Activated naive CD8-positive, alpha-beta T cell treated with anti-CD3 and anti-CD28 coated beads, Interleukin-2, amount 10 ng/mL, durations not matched to agents 7 days and 5 days (primary cell): ENCODE measurements around the gene SHISA9. TPM values are rescaled to one million over a fixed set of nuclear protein-coding genes. Genes with fewer than 3 reads are reported as not detected.
A peak's percentile ranks its signal among the peaks of the same experiment; 100 is the strongest.

Source experiments
- ATAC-seq: fragments of 150-1000 bp; cut with Tn5 transposase; one replicate; pipeline ENCODE4 v1.10.0; 2021; ENCODE audit warnings: low read depth, moderate library complexity
- POLR2A ChIA-PET: fragments of 350-600 bp; sonication (Branson Sonifier 250); formaldehyde crosslinking; loops from one replicate; lab custom pipeline; 2021; ENCODE audit warnings: antibody characterized with exemption; lab: Charles Lee
- DNase-seq: peaks from one replicate; pipeline ENCODE4 v3.0.0; 2021
- H3K27ac Mint-ChIP-seq: one replicate; pipeline ENCODE4 v1.8.0; 2022; ENCODE audit warnings: mild to moderate bottlenecking, mixed read lengths
- H3K27me3 Mint-ChIP-seq: one replicate; pipeline ENCODE4 v1.8.0; 2022; ENCODE audit warnings: mild to moderate bottlenecking, moderate library complexity, mixed read lengths
- H3K36me3 Mint-ChIP-seq: one replicate; pipeline ENCODE4 v1.8.0; 2021; ENCODE audit warnings: mild to moderate bottlenecking, mixed read lengths
- H3K4me1 Mint-ChIP-seq: one replicate; pipeline ENCODE4 v1.8.0; 2021; ENCODE audit warnings: mixed read lengths
- H3K4me3 Mint-ChIP-seq: one replicate; pipeline ENCODE4 v1.8.0; 2022; ENCODE audit warnings: mild to moderate bottlenecking, moderate library complexity, mixed read lengths
- H3K9me3 Mint-ChIP-seq: one replicate; pipeline ENCODE4 v1.8.0; 2021; ENCODE audit warnings: mixed read lengths
- total RNA-seq, 2 experiments: library from RNA; stranded (reverse); gene quantifications; one replicate each; pipeline ENCODE4 v1.2.3, GENCODE V29; 2021

SHISA9 gene
- total RNA-seq, 2 experiments from 2014 or later = not detected

DNA sequence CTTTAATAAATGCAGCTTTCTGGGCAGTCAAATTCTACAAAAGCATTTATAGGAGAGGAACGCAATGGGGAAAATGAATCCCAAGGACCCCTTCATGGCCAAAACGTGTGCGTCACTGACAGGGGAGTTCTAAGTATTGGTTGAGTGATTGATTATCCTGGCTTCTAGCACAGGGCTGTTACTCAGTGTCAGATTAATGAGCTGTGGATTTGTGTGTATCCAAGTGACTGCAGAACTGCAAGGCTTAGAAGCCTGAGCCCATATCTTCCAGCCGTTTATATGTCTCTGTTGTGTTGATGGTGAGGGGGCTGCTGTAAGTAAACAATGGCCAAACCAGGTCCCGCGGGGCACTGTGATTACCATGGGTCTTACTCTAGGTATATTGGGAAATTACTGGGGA lies 129.4 kb downstream of the SHISA9 start:
- H3K27me3 Mint-ChIP-seq = no peaks in the 10 kb centered on the region
- H3K36me3 Mint-ChIP-seq = no peaks in the 10 kb centered on the region
- ATAC-seq = no peak
- no peak overlapping the region for H3K27ac Mint-ChIP-seq
- no peaks in the 10 kb centered on the region for H3K4me1 Mint-ChIP-seq
- DNase-seq = no peak
- no peak overlapping the region for H3K4me3 Mint-ChIP-seq
- POLR2A ChIA-PET = no interaction called here
- peaks cover 9% of the 10 kb centered on the region for H3K9me3 Mint-ChIP-seq

DNA sequence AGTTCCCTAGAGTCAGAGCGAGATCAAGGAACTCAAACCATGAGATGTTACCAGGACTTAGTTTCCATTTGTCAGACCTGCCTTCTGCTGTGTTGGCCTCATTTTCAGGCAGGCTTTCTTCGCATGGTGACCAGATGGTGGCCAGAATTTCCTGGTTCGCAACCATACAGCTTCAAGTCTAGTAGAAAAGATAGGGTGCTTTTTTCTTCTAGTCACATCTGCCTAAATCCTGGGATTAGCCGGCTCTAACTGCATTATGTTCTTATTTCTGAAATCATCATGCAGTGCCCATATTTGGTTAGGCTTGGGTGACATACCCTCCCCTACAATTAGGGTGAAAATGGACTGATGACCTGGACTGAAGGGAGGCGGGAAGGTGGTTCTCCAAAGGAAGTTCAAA lies 131.5 kb downstream of the SHISA9 start:
- H3K36me3 Mint-ChIP-seq = no peaks in the 10 kb centered on the region
- no peak overlapping the region for H3K27ac Mint-ChIP-seq
- DNase-seq (no peak), ATAC-seq (no peak)
- POLR2A ChIA-PET = no interaction called here
- no peaks in the 10 kb centered on the region for H3K4me1 Mint-ChIP-seq
- no peak overlapping the region for H3K4me3 Mint-ChIP-seq
- H3K27me3 Mint-ChIP-seq = no peaks in the 10 kb centered on the region
- H3K9me3 Mint-ChIP-seq = peaks cover 6% of the 10 kb centered on the region

DNA sequence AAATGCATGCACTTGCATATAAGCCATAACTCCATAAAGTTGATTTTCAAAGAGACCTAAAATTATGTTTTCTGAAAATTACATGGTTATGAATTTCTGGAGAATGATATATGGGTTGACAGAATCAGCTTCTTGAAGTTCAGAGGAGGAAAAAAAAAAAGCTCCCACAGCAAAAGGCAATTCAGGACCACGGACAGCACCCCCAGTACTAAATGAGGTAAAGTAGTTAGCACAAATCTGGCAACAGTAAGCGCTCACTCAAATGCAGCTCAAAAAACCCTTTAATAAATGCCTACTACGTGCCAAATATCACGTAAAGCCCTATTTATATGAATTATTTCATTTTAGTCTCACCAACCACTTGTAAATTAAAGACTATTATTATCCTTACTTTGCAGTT lies 135.2 kb downstream of the SHISA9 start:
- no peaks in the 10 kb centered on the region for H3K4me1 Mint-ChIP-seq
- no peaks in the 10 kb centered on the region for H3K27me3 Mint-ChIP-seq
- POLR2A ChIA-PET = no interaction called here
- ATAC-seq (no peak), DNase-seq (peak; percentile 42)
- H3K27ac Mint-ChIP-seq = no peak overlapping the region
- peaks cover 6% of the 10 kb centered on the region for H3K9me3 Mint-ChIP-seq
- H3K36me3 Mint-ChIP-seq = no peaks in the 10 kb centered on the region
- H3K4me3 Mint-ChIP-seq = no peak overlapping the region

DNA sequence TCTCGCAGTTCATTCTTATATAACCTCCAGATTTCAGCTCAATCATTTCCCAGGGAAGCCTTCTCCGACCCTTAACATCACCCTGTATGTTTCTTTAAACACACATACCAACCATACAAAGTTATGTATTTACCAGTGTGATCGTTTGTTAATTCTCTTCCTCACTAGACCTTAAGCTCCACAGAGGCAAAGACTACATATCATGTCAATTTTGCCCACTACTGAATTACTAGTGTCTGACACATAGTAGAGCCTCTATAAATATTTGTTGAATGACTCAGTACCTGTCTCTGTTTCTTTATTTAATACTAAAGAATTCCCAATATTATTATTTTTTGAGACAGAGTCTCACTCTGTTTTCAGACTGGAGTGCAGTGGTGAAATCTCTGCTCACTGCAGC lies 137.2 kb downstream of the SHISA9 start:
- ATAC-seq (no peak), DNase-seq (no peak)
- Mint-ChIP-seq H3K4me3 (no peak overlapping the region), H3K9me3 (peaks cover 9% of the 10 kb centered on the region), H3K27me3 (no peaks in the 10 kb centered on the region), H3K4me1 (no peaks in the 10 kb centered on the region), H3K27ac (no peak overlapping the region), H3K36me3 (no peaks in the 10 kb centered on the region)
- POLR2A ChIA-PET = no interaction called here

DNA sequence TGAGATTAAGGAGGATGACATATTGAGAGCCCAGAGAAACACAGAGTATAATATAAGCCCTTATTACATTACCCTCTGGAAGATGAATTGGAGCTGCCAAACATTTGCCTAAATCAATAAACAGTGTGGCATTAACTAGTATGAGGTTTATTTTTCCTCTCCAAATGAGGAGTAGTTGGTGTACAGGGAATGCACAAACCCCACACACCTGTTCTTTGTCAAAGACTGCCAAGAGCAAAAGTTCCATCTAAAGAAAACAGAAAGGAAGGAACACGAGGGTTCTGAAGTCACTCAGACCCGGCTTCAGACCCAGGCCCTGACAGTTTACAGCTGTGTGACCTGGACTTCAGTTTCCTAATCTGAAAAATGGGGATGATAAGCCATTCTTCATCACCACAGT lies 138.1 kb downstream of the SHISA9 start:
- ATAC-seq (no peak), DNase-seq (no peak)
- Mint-ChIP-seq H3K27me3 (no peaks in the 10 kb centered on the region), H3K36me3 (no peaks in the 10 kb centered on the region), H3K4me1 (no peaks in the 10 kb centered on the region), H3K9me3 (peaks cover 8% of the 10 kb centered on the region), H3K4me3 (no peak overlapping the region), H3K27ac (no peak overlapping the region)
- POLR2A ChIA-PET = no interaction called here

DNA sequence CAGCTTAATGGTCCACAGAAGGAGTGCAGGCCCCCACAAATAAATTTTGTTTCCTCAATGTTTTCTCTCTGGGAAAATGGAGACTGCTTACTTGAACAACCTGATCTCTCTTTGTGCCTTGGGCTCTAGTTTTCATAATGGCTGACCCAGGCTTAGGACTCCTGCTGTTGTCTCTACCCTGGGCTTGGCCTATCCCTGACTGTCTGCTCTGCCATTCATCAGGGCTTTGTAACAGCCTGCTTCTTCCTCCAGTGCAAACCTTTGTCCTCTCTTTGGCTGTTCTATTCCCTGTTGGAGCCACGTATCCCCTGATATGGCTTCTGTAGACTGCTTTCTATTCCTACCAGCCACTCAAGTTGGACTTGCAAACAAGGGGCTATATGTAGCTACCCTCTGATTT lies 139.8 kb downstream of the SHISA9 start:
- H3K27ac Mint-ChIP-seq = no peak overlapping the region

DNA sequence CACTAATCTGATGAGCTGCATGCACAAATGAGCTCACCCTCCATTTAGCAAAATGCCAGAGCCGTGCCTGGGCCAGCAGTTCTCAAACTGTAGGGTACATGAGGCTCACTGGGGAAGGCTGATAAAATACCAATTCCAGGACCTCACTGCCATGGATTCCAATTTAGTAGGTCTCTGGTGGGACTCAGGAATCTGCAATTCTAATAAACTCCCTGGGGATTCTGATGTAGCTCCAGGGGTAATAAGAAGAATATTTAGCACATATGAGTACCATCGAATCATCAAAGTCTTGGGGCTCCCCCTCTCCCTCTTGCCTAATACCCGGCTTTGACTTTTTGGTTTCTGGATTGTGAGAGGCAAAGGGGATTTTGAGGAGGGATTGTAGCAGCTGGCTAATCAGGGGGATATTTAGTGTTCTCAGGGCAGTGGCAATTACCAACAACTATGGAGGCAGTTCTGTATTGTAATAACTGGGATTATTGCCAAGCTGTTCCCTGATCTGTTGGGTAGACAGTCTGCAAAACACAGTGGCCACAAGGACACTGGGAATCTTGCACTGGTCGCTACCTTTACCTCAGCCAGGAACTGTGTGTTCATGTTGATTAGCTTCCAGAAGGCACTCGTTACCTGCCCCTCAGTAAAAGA lies 140.4 kb downstream of the SHISA9 start:
- no peak for ATAC-seq
- Mint-ChIP-seq H3K4me3 (no peak overlapping the region), H3K36me3 (no peaks in the 10 kb centered on the region), H3K9me3 (peaks cover 4% of the 10 kb centered on the region), H3K27me3 (no peaks in the 10 kb centered on the region), H3K4me1 (no peaks in the 10 kb centered on the region), H3K27ac (no peak overlapping the region)
- no peak for DNase-seq
- POLR2A ChIA-PET = no interaction called here

More for the DNA sequence above, 139.8 kb downstream of the SHISA9 start:
- Mint-ChIP-seq H3K4me3 (no peak overlapping the region), H3K27me3 (no peaks in the 10 kb centered on the region), H3K9me3 (peaks cover 4% of the 10 kb centered on the region), H3K4me1 (no peaks in the 10 kb centered on the region), H3K36me3 (no peaks in the 10 kb centered on the region)
- POLR2A ChIA-PET = no interaction called here
- DNase-seq (no peak), ATAC-seq (no peak)

DNA sequence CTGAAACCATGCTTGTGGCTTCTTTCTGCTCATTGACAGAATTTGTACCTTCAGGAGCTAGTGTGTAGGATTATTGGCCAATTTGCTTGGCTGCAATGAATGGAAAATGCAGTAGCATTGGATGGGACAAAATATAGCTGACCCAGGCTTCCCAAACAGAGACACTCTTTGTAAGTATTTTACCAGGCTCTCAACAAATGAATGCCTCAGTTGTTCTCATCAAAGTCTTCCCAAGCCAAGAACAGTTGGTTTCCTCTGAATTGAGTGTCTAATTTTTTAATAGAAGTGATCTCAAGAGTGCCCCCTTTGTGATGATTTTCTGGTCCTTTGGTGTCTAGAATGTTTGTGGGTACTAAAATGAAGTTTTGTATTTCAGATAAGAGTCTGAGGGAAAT lies 140.9 kb downstream of the SHISA9 start:
- Mint-ChIP-seq H3K4me3 (no peak overlapping the region), H3K36me3 (no peaks in the 10 kb centered on the region), H3K9me3 (peaks cover 4% of the 10 kb centered on the region), H3K4me1 (no peaks in the 10 kb centered on the region), H3K27ac (no peak overlapping the region), H3K27me3 (no peaks in the 10 kb centered on the region)
- no peak for DNase-seq
- POLR2A ChIA-PET = no interaction called here
- ATAC-seq = no peak

DNA sequence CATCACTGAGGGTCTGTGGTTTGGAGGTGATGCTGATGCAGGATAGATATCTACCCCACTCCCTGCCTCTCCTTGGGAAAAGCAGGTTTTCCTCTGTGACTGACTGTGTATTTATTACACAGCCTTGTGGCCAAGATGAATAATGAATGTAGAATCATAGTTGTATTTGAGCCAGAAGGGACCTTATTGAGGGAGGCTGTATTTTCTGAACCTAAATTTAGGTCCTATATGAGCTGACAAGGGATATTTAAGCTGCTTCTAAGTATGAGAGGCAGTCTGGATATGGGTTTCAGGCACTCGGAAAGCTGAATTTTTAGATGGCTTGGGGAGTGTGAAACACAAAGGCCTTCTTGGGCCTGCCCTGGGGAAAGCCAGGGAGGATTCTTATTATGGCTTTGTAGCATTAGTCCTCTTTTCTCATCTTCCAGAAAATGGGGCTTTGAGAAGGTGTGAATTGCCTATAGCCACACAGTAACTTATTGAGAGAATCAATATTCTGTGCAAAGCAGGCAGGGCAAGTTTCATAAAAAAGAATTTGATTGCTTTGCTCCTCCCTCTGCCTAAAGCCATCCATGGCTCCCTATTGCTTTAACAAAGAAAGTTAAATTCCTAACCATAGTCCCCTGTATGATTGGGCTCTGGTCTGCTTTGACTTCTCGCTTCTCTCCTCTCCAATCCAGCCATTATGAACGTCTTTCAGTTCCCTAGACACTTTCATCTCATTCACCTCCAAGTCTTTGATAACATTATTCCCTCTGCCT lies 144.8 kb downstream of the SHISA9 start:
- Mint-ChIP-seq H3K9me3 (peaks cover 11% of the 10 kb centered on the region), H3K4me1 (no peaks in the 10 kb centered on the region), H3K27ac (no peak overlapping the region), H3K36me3 (no peaks in the 10 kb centered on the region), H3K27me3 (no peaks in the 10 kb centered on the region), H3K4me3 (no peak overlapping the region)
- POLR2A ChIA-PET = no interaction called here
- DNase-seq (no peak), ATAC-seq (no peak)

DNA sequence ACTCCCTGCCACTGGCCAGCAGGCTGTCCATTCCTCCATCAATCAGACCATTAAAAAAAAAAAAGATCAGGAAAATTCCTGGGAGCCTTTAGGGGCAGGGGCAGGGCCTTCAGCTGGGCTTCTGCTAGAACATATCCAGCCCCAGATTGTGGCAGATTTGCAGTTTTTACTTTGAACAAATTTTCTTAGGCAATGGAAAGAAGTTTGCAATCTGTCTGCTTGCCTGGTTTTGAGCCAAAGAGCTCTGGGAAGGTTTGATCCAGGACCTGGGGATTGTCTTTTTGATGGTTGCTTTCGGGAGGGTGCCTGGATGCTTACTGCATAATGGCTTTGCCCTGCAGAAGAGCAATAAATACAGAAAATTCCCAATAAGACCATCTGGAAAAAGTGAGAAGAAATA lies 145.9 kb downstream of the SHISA9 start:
- POLR2A ChIA-PET = no interaction called here
- DNase-seq (no peak), ATAC-seq (no peak)
- peaks cover 9% of the 10 kb centered on the region for H3K9me3 Mint-ChIP-seq
- H3K4me1 Mint-ChIP-seq = no peaks in the 10 kb centered on the region
- no peaks in the 10 kb centered on the region for H3K27me3 Mint-ChIP-seq
- no peak overlapping the region for H3K27ac Mint-ChIP-seq
- no peaks in the 10 kb centered on the region for H3K36me3 Mint-ChIP-seq
- no peak overlapping the region for H3K4me3 Mint-ChIP-seq

DNA sequence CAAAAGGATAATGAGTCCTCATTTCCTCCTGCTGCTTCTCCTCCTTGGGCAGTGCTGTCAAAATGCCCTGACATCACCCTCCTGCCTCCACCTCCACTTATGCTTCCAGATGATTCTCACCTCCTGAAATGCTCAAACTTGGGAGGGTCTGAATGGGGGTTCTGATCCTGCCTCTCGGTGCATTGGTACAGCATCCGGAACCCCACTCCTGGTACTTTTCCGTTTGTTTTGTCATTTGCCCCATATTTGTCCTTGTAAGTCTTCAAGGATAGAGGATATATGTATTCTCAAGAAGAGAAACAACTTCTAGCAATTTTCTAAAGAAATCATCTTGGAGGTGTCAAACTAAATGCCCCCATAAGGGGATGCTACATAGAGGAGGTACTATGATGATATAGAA lies 148.3 kb downstream of the SHISA9 start:
- Mint-ChIP-seq H3K27ac (no peak overlapping the region), H3K9me3 (peaks cover 8% of the 10 kb centered on the region), H3K4me1 (no peaks in the 10 kb centered on the region), H3K27me3 (no peaks in the 10 kb centered on the region), H3K4me3 (no peak overlapping the region), H3K36me3 (no peaks in the 10 kb centered on the region)
- no peak for DNase-seq
- POLR2A ChIA-PET = no interaction called here
- ATAC-seq = no peak

DNA sequence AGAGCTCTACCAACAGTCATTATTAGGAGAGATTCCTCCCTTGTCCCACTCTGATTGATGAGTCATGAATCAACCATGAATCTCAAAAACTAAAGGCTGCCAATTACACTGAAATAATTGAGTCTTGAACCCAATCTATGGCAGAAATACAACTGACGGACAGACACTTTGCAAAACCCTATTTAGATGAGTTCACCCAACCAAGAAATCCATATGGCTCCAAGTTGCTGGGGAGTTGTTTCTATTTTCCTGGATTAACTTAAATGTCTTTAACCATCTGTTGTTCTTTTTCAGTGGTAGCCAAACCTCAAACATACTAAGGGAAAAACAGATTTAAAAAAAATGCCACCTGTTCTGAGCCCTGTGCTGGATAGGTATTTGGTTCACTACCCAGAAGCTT lies 151.0 kb downstream of the SHISA9 start:
- H3K27me3 Mint-ChIP-seq = no peaks in the 10 kb centered on the region
- ATAC-seq (no peak), DNase-seq (no peak)
- no peak overlapping the region for H3K27ac Mint-ChIP-seq
- POLR2A ChIA-PET = no interaction called here
- H3K4me3 Mint-ChIP-seq = no peak overlapping the region
- peaks cover 9% of the 10 kb centered on the region for H3K9me3 Mint-ChIP-seq
- H3K36me3 Mint-ChIP-seq = no peaks in the 10 kb centered on the region
- H3K4me1 Mint-ChIP-seq = no peaks in the 10 kb centered on the region

DNA sequence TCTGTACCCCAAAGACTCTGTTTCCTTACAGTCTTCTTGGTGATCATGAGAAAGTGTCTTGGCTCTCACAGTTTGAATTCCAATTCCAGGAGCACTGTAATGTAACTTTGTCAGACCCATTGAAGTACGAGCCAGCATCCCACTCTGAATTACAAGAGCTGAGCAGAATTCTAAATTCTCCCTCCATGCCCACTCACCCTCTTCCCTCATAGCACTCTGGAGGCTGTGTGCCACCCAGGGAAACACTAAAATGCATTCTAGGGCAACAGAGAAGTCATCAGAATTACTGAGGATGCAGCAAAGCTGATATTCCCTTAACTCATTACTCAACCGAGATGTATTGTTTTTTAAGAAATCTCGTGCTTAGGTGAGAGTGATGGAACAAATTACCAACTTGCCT lies 154.1 kb downstream of the SHISA9 start:
- Mint-ChIP-seq H3K4me1 (no peaks in the 10 kb centered on the region), H3K27ac (no peak overlapping the region), H3K9me3 (peaks cover 14% of the 10 kb centered on the region), H3K36me3 (no peaks in the 10 kb centered on the region), H3K27me3 (no peaks in the 10 kb centered on the region), H3K4me3 (no peak overlapping the region)
- POLR2A ChIA-PET = no interaction called here
- DNase-seq (no peak), ATAC-seq (no peak)

DNA sequence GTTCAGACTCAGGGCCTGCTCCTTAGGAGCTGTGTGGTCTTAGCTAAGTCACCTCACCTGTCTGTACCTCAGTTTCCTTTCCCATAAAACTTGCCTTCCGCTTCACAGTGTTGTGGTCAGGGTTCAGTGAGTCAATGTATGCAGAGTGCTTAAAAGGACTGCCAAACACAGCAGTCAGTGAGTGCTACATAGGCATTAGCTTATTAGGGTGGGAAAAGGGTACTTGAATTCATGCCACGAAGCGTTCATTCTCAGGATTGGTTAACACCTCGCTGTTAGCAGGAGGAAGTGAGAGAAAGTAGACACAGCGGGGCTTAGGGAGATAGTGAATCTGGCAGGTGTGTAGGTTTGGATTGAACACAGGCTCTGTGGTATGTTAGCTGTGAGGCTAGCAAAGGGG lies 155.2 kb downstream of the SHISA9 start:
- H3K27me3 Mint-ChIP-seq = no peaks in the 10 kb centered on the region
- no peaks in the 10 kb centered on the region for H3K4me1 Mint-ChIP-seq
- POLR2A ChIA-PET = no interaction called here
- peaks cover 10% of the 10 kb centered on the region for H3K9me3 Mint-ChIP-seq
- no peaks in the 10 kb centered on the region for H3K36me3 Mint-ChIP-seq
- no peak overlapping the region for H3K27ac Mint-ChIP-seq
- H3K4me3 Mint-ChIP-seq = no peak overlapping the region
- DNase-seq (no peak), ATAC-seq (no peak)
